GM18907 (cell line): Measurements from ENCODE around the gene LARP1B.
"Not testable (repeated sequence)": the region's sequence is repeated elsewhere in the genome, so short reads cannot be mapped to it uniquely, and the experiment has no call there.

Experiments
- ATAC-seq: cut with Tn5 transposase; IDR thresholded peaks from one replicate; pipeline ENCODE4 v1.9.1; 2021; ENCODE audit warnings: mild to moderate bottlenecking, moderate library complexity; ENCODE audit not compliant: unreplicated experiment

The LARP1B gene

DNA sequence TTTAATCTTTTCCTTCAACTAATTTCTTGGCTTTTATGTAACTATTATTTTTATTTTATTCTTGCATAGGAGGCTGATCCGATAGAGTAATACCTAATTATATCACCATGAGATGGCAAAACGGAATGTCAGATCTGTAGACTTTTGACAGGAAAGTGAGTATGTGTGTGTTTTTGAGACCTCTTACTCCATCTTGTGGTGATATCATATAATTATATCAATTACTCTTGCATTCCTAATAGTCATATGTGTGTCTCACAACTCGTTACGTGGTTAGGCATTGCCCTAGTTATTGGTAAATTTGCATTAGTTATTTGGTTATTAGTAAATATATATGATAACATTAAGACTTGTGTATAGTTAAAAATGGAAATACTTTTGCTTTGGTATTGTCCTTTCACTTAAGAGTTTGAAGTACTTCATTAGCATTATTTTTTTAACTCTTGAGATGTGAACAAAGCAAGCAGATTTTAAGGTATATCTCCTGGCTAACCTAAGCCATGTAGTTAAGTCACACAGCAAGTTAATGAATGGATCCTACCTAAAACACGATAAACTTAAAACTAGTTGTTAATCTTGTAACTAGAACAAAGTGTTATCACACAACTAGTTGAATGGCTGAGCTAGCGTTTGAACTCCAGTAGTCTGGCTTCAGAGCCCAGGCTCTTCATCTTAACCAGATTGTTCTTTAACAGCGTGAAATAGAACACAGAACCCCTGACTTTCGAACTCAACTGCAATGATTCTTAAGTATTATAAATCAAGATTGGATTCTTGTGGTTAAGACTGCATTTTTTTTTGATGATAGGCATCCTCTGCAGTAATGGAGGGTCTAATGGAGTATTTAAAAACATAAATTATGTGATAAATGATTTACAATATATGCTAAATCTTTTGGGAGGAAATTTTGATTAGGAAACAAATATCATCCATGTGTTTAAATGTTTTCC, 159.4 kb downstream of the LARP1B start:
- peak; percentile 91 for ATAC-seq

DNA sequence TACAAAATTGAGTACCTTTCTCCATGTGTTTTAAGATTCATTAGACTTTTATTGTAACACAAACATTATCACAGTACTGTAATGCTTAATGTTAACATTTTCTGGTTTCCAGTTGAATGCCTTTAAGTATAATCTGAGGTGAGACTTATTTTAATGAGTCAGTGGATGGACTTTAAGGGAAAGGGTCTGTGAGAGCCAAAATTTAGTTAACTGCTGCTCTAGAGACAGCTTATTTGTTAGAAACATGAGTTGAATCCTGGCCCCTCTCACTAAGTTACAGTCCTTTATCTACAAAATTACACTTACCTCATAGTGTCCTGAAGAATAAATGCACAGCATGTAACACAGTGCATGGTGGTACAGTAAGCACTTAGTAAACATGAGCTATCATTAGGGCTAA, 160.5 kb downstream of the LARP1B start:
- ATAC-seq = no peak

DNA sequence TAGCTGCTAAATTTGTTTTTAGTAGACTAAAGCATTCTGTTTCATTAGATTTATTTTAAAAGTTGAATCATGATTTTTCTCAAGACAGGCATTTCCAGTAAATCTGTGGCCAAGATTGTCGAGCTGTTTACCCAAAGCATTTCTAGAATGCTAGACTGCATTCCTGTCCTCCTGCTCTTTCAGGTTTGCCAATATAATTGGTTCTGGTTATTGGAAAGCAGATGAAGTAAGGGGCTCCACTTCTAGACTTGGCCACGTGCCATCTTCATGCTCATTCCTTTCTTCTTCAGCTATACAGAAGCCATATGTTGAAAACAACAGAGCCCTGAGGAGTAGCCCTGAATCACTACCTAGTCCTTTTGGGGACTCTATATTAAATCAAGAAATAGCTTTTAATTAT, 164.0 kb downstream of the LARP1B start:
- ATAC-seq = no peak

DNA sequence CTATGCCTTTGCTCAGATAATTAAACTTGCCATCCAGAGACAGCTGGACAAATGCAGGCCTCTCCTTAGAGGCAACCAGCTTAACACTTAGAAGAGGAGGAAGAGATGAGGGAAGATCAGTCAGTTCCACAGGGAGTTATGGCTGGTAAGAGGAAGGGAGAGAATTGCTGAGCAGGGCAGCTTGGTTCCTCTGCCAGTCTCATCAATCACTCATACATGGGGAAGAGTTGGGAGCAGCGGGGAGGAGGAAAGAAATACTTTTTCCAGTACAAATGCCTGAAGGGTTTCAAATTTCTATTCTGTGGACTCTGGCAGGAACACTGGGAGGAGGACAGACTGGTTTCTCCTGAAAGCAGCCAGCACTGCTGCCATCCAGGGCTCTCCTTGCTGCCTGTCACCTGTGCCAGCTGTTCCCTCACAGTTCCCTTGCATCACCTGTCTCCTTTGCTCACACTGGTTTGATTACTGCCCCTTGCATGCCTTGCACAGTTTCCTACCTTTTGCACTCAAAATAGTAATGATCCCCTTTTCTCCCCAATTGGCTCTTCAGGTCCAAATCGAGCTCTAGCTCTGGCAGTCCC, 167.0 kb downstream of the LARP1B start:
- ATAC-seq = no peak

DNA sequence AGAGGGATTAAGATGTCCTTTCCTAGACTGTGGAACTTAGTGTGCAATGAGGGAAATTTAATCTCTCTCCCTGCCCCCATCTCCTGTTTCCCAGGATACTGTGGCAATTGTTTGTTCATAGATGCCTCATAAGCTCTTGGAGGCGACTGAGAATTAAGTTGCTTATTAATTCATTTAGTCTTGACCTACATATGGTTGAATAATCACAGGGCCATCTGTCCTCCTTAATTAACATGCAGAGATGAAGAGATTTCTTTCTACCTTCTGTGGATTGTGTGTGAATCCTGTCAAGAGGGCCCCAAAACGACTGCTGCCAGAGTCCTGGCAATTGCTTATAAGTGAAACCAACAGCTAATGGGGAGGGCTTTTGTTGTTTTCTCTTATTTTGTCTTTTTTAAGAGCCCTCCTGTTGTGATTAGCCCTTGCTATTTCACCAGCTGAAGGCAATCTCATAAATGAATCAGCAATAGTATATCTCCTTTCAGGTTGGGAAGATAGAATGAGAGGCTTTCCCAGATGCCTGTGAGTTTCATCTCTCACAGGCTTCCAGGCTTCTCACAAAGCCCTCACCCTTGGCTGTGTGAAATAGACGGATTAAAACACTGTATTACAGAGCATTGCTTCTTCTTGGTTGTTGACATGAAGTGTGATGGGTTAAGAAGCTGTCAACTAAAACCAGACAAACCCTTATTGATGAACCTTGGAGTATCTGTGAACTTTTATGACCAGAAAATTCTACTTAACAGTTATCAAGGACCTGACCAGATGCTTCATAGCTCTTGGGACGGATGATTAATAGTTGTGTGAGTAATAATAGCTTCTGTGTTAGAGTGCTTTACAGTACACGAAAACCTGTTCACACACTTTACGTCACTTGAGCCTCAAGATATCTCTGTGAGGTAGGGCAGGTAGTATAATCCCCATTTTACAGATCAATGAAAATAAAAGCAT, 168.0 kb downstream of the LARP1B start:
- no peak for ATAC-seq

DNA sequence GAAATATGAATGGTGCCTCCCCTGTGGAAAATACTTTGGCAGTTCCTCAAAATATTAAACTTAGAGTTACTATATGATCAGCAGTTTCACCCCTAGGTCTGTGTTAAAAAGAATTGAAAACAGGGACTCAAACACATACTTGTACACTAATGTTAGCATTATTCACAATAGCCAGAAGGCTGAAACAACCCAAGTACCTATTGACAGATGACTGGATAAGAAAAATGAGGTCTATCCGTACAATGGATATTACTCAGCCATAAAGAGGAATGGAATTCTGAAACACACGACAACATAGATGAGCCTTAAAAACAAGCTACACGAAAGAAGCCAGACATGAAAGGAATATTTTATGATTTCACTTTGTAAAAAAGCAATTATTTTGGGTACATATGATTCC, 171.6 kb downstream of the LARP1B start:
- ATAC-seq = no peak

DNA sequence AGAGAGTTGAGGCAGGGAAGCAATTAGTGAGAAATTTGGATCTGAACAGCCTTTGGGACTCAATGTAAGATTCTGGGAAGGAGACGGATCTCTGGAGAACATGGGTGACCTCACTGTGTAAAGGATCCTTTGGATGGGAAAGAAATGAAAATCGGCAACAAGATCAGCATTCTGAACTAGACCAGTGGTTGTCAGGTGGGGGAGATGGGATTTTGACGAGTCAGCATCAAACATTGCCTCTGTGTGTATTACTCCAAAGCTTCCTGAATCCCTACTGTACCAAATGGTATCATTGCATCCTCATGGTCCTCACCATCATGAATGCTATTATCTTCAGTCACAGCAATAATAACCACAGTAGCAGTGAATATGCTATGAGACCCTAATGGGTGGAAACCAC, 173.7 kb downstream of the LARP1B start:
- no peak for ATAC-seq

DNA sequence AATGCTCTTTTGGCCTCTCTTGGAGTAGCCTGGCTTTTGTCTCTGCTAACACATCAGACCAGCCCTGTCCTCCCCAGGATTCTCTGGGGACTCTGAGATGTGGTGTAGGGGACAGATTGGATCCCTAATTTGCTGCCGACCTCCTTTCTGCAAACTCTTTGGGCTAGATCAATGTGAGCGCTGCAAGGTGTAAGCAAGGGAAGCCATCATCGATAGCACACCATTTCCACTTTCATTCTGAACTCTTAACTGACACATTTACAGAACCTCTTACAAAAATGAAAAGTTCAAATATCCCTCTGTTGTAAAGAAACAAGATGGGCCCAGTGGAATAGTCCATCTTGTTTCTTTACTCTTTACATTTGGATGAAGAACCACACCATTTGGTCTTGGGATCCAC, 179.9 kb downstream of the LARP1B start:
- ATAC-seq = no peak

DNA sequence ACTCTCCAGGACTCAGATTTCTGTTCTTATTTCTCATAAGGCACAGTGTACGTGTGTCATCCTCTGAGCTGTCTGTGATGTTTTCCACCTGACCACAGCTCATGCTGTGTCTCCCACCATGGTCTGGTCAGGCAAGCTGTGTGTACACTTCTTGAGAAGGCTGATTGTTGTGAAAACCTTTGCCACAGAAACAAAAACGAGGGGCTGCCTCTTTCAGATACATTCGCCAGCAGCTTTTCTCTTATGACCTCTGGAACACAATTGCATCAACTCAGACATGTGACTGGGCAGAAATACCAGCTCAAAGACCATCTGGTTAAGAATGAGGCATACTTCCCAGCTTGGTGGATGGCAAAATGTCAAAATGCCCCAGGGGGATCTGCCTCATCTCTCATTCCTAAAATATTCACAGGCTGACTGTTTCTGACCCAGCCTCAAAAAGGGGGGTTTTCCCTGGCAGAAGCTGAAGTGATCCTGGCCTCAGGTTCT, 180.4 kb downstream of the LARP1B start:
- no peak for ATAC-seq

DNA sequence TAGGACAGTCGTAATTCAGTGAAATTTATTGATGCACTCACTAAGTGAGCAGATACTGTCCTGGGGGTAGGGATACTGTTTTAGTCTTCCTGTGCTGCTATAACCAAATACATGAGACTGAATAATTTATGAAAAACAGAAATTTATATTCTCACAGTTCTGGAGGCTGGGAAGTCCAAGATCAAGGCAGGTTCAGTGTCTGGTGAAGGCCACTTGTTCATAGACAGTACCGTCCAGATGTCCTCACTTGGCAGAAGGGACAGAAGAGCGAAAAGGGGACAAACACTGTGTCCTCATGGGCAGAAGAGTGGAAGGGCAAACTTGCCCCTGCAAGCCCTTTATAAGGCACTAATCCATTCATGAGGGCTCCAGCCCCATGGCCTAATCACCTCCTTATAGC, 180.9 kb downstream of the LARP1B start:
- no peak for ATAC-seq

DNA sequence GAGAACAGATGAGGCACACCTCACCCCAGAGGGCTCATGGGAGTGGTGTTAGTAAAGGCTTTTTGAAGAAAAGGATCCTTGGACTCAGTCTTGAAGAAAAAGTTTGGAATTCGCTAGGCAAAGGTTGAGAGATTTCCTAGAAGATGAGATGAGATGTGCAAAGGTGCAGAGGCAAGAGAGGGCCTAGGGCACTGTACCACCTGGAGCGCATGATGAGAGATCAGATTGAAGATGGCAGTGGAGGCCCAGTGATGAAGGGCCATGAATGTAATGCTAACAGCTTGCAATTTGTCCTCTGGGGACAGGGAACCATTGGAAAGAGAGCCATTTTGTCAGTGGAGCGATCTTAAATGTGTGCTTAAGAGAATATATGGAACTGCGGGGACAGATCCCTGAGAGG, 181.5 kb downstream of the LARP1B start:
- ATAC-seq = no peak

DNA sequence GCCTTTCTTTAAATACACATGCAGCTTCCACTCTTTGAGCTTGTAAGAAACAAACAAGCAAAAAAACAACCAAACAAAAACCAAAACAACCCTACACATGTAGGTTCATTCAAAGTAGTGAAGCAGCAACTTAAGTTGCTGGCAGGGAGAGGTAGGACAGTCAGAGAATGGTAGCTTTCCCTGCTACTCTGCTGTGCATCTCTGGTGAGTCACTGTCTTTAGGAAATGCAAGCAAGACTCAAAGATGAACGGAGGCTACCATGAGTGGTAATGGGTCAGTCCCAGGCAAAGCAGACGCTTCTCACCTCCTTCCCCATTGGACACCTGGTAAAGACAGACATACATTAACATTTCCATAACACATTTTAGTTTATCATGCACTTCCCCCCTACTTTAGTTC, 183.3 kb downstream of the LARP1B start:
- no peak for ATAC-seq

DNA sequence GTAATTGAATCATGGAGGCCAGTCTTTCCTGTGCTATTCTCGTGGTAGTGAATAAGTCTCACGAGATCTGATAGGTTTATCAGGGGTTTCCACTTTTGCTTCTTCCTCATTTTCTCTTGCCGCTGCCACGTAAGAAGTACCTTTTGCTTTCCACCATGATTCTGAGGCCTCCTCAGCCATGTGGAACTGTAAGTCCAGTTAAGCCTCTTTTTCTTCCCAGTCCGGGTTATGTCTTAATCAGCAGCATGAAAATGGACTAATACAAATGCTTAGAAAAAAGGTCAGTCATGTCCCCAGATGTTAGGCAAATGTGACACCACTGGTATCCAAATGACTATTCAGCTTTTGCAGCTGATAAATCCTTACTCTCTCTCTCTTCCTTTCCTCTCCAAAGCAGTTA, 184.3 kb downstream of the LARP1B start:
- ATAC-seq = not testable (repeated sequence)

DNA sequence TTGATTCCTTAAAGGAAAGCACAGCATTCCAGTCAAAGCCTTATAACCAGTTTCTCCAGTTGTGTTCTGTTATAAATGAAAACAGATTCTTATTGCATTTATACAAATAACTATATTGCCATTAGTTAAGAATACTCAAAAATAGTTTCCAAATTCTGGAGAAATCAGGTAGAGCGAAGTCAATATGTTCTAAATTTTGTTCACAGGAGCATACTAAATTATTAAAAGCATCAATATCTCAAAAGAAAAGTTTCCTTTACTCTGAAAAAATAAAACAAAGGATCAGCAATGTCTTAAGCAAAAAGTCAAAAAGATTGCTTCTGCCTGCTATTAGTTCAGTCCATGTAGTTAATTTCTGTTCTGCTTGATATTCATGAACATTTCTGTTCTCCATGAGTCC, 186.8 kb downstream of the LARP1B start:
- no peak for ATAC-seq

DNA sequence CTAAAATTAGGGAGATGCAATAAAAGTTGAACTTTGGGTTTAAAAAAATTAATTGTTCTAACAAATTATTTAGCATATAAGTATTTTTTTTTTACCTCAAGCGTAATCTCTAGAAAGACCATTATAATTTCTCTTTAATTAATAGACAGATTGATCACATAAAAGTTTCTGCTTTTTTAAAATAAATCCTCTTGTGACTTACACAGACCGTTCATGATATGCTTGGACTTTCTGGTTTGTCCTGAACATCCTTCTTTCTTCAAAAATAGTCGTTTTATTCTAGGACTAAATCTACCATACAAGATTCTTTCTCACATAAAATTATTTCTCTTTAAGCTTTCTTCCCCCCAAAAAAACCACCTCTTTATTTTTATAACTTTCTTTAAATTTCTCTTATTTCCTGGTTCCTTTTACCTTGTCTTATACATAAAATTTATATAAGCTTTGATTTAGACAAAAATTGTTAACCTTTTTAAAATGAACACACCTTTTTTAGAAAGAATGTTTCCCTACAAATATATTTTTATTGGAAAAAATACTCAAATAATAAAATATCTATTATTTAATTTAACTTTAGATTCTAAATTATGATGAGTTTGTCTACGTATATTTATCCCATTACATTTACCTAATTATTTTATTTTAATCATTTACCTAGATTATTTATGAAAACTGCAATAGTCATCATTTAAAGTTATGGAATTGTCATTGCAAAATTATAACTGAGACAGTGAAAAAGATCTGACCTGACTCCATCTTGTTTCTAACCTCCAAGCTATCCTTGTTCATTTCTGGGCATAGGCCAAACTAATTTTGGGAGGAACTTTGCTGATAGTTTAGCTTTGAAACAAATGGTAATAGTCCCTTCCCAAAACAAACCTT, 188.9 kb downstream of the LARP1B start:
- ATAC-seq = no peak

DNA sequence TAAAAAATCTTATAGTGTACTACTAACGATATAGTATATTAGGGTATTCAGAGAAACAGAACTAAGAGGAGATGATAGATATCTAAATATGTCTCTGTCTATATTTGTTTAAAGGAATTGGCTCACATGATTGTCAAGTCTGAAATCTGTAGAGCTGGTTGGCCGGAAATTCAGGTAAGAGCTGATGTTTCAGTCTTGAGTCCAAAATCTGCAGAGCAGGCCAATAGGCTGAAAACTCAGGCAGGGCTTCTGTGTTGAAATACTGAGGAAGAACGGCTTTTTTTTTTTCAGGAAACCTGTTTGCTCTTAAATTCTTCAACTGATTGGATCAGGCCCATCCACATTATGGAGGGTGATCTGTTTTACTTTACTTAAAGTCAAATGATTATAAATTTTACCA, 194.8 kb downstream of the LARP1B start:
- ATAC-seq = no peak

DNA sequence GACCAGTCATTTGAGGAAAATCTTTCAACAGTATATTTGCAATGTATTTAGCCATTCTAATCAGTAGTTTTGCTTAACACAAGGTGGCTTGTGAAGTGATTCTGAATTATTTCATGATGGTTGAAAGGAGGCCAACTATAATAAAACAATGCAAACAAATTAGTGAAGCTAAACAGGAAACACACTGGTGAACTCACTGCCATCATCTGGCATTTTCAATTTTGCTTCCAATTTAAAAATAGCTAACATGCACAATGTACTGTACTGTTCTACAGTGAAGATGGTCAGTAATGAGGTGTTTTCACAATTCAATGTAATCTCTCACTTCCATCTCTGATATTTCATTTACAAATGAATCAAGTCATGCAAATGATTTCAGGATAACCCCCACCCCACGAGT, 195.4 kb downstream of the LARP1B start:
- no peak for ATAC-seq

DNA sequence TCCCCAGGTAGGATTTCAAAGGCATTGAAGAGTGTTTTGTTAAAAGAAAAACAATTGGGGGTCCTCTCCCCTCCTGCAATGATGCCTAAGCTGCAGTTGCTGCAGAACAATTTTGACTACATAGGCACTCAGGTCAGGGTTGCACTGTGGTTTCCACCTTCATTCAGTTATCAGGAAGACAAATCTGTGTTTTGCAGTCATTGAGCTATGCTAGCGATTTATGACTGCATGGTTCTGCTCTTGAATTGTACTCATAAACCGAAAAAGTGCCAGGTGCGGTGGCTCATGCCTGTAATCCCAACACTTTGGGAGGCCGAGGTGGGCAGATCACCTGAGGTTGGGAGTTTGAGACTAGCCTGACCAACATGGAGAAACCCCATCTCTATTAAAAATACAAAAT, 197.1 kb downstream of the LARP1B start:
- not testable (repeated sequence) for ATAC-seq

DNA sequence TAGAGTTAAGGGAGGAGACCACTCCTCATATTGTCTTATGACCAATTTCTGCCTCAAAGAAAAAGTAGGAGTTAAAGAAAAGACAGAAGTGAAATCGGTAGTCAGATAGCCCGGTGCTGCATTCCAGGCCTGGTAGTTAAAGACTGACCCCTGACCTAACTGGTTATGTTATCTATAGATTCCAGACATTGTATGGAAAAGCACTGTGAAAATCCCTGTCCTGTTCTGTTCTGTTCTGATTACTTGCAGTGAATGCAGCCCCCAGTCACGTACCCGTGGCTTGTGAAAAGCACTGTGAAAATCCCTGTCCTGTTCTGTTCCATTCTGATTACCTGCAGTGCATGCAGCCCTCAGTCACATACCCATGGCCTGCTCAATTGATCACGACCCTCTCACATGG, 198.8 kb downstream of the LARP1B start:
- not testable (repeated sequence) for ATAC-seq
